ENCODE data around the gene CRYL1.

DNA sequence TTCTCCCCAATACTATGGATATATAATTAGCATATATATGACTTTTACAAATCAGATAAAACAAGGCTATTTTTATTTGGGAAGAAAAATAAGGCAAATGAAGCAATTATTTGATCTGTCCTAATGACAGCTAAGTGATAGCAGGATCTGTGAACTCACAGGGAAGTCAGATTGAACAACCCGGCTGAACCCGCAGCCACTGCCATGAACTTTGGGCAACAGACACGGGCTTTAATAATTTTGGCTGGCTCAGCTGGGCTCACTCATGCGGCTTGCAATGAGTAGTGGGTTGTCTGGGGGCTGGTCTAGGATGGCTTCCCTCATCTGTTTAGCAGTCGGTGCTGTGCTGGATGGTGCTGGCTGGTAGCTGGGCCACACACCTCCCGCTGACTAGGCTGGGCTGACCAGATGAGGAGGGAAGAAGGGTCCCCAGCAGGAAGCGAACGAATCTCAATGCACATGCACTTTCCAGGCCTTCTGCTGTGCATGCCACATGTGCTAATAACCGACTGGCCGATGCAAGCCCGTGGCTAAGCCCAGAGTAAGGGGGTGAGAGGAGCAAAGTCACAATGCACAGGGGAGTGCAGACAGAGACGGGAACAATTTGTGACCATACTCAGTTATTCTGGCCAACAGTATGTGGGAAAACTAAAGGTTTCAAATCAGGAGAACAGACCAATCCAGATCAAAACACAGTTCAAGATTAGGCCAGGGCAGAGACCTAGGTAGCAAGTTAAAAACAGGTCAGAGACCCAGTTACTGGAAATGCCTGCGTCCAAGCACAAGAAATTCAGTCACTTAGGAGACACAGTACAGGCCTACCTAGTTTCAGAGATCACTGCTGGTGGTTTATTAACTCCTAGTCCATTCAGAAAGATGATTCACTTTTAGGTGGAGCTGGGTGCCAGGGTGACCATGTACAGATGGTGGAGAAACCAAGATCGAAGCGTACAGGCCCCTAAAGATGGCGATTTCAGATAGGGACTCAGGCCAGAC, 22.3 kb downstream of the CRYL1 start:
- TF ChIP-seq, protein P1, sequence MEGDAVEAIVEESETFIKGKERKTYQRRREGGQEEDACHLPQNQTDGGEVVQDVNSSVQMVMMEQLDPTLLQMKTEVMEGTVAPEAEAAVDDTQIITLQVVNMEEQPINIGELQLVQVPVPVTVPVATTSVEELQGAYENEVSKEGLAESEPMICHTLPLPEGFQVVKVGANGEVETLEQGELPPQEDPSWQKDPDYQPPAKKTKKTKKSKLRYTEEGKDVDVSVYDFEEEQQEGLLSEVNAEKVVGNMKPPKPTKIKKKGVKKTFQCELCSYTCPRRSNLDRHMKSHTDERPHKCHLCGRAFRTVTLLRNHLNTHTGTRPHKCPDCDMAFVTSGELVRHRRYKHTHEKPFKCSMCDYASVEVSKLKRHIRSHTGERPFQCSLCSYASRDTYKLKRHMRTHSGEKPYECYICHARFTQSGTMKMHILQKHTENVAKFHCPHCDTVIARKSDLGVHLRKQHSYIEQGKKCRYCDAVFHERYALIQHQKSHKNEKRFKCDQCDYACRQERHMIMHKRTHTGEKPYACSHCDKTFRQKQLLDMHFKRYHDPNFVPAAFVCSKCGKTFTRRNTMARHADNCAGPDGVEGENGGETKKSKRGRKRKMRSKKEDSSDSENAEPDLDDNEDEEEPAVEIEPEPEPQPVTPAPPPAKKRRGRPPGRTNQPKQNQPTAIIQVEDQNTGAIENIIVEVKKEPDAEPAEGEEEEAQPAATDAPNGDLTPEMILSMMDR (IDR thresholded peaks at IDR 0.05; ENCODE audit: low read depth, low read length, poor library complexity, severe bottlenecking), result no peak
- no peak for TF ChIP-seq EZH2phosphoT487 (IDR thresholded peaks at IDR 0.05; ENCODE audit: borderline replicate concordance, low read length)
